Lower leg skin (tissue), 4 donors: ENCODE data around the gene HSPH1. TPM values are rescaled to one million over a fixed set of nuclear protein-coding genes. Genes with fewer than 3 reads are reported as not detected.

ENCODE experiments used
- DNase-seq, 2 donors: peaks; one replicate each; pipeline ENCODE4 v3.0.0-alpha.2; 2019; ENCODE audit warnings: low spot score in 2 of 2
- H3K4me3 ChIP-seq: fragments of 200-600 bp; sonication (generic); 2 replicates; pipeline ENCODE4 v1.5.1; 2017; ENCODE audit warnings: mild to moderate bottlenecking, low read depth; ENCODE audit not compliant: poor library complexity, severe bottlenecking
- CTCF ChIP-seq, 3 donors: fragments of 450-650 bp; IDR thresholded peaks; one replicate each; pipeline ENCODE4 v1.5.1; 2016; ENCODE audit warnings: antibody characterized with exemption in 3 of 3, mild to moderate bottlenecking in 3 of 3, moderate library complexity in 2 of 3
- POLR2A ChIP-seq, 2 donors: fragments of 450-650 bp; IDR thresholded peaks; one replicate each; pipeline ENCODE4 v1.6.1; 2016 to 2017; ENCODE audit warnings: antibody characterized with exemption in 2 of 2, mild to moderate bottlenecking in 1 of 2, moderate library complexity in 1 of 2
- WGBS, 2 donors: methylation state at CpG; one replicate each; pipeline ENCODE4 v1.1.5; 2018; 5-methylcytosine and 5-hydroxymethylcytosine counted together
- intact Hi-C: fragments of 100-400 bp; cut with DNase I; formaldehyde crosslinking; loops from one replicate; pipeline ENCODE4 v1.15.0; 2023; ENCODE audit warnings: low total_unique reads
- total RNA-seq, 4 donors: library from RNA; depleted of rRNA; stranded (reverse); fragments of >200 nt; gene quantifications; one replicate each; pipeline ENCODE4 v1.1.0, GENCODE V29; 2016

Gene HSPH1
- total RNA-seq, 4 donors from 2014 or later = 21.6 to 29.3 (median 24.9) TPM

- no peak for TF ChIP-seq CTCF (IDR thresholded peaks at IDR 0.05)
- peak in 1 of 2 donors; percentile 14 for TF ChIP-seq POLR2A (IDR thresholded peaks at IDR 0.05)
- intact Hi-C loops = no loop called here
- WGBS, 2 donors = 0 to 1% methylated on average over 34 of the region's 34 CpGs
Measured at GRCh38 chr13:31162151-31163008, 676 bp upstream of the HSPH1 start.

GRCh38 chr13:31160857-31161556 is 697 bp downstream of the HSPH1 start:
- DNase-seq = peak; percentile 56 to 93
- TF ChIP-seq CTCF (IDR thresholded peaks at IDR 0.05) (no peak), POLR2A (IDR thresholded peaks at IDR 0.05) (no peak)
- 0% methylated on average over 44 to 51 of the region's 51 CpGs for WGBS, 2 donors

More at GRCh38 chr13:31162151-31163008, 676 bp upstream of the HSPH1 start:
- H3K4me3 ChIP-seq = peak overlapping the region; percentile 95
- DNase-seq = peak; percentile 97 to 99

GRCh38 chr13:31159306-31159705 is 2.4 kb downstream of the HSPH1 start:
- 64 to 82% methylated on average over 4 of the region's 4 CpGs for WGBS, 2 donors
- intact Hi-C loops = no loop called here
- H3K4me3 ChIP-seq = no peak overlapping the region

More at GRCh38 chr13:31160857-31161556, 697 bp downstream of the HSPH1 start:
- intact Hi-C loops = no loop called here
- peak overlapping the region; percentile 95 for H3K4me3 ChIP-seq

GRCh38 chr13:31154939-31155338 is 6.8 kb downstream of the HSPH1 start:
- 93 to 98% methylated on average over 2 of the region's 2 CpGs for WGBS, 2 donors
- intact Hi-C loops = no loop called here

More at GRCh38 chr13:31159306-31159705, 2.4 kb downstream of the HSPH1 start:
- TF ChIP-seq POLR2A (IDR thresholded peaks at IDR 0.05) = no peak
- DNase-seq = no peak

GRCh38 chr13:31151837-31152236 is 9.9 kb downstream of the HSPH1 start:
- H3K4me3 ChIP-seq = no peak overlapping the region
- intact Hi-C loops = no loop called here
- no peak for DNase-seq
- WGBS, 2 donors = 87 to 92% methylated on average over 3 of the region's 3 CpGs
- TF ChIP-seq CTCF (IDR thresholded peaks at IDR 0.05) (no peak), POLR2A (IDR thresholded peaks at IDR 0.05) (no peak)

More at GRCh38 chr13:31154939-31155338, 6.8 kb downstream of the HSPH1 start:
- H3K4me3 ChIP-seq = no peak overlapping the region
- TF ChIP-seq POLR2A (IDR thresholded peaks at IDR 0.05) (no peak), CTCF (IDR thresholded peaks at IDR 0.05) (no peak)
- no peak for DNase-seq
